Motor neuron (in vitro differentiated cells): ENCODE data around the gene ACE. TPM values are rescaled to one million over a fixed set of nuclear protein-coding genes. Genes with fewer than 3 reads are reported as not detected.

Experiments
- ATAC-seq, 8 experiments: fragments of 200-7000 bp; cut with Tn5 transposase; replicated peaks in 6 of 8; 2 replicates each; pipeline ENCODE4 v1.8.0; 2021; ENCODE audit warnings: mild to moderate bottlenecking in 8 of 8, moderate library complexity in 8 of 8
- H3K27ac ChIP-seq, 2 donors: fragments of 250-450 bp; sonication (Bioruptor Pico); 2 replicates each; pipeline ENCODE4 v1.9.0; 2021; ENCODE audit warnings: antibody characterized with exemption in 2 of 2, mild to moderate bottlenecking in 2 of 2, moderate library complexity in 1 of 2
- H3K4me1 ChIP-seq, 2 donors: fragments of 250-450 bp; sonication (Bioruptor Pico); replicated peaks in 1 of 2; 2 replicates each; pipeline ENCODE4 v1.6.1; 2021; ENCODE audit warnings: antibody characterized with exemption in 2 of 2, mild to moderate bottlenecking in 2 of 2, moderate library complexity in 1 of 2
- H3K4me3 ChIP-seq, 5 donors: fragments of 250-450 bp; sonication (Bioruptor Pico); 2 replicates each; pipeline ENCODE4 v1.9.0; 2021; ENCODE audit warnings: antibody characterized with exemption in 5 of 5, mild to moderate bottlenecking in 5 of 5, moderate library complexity in 4 of 5
- WGBS, 10 experiments: fragments of 450-650 bp; shearing (Covaris generic); methylation state at CpG; one replicate each; pipeline ENCODE4 v1.0.0; 2022; 5-methylcytosine and 5-hydroxymethylcytosine counted together
- in situ Hi-C, 9 experiments: fragments of 400-800 bp; cut with MboI; loops; one replicate each; pipeline ENCODE4 v1.15.0; 2021; ENCODE audit warnings: low sequenced_read_pairs in 9 of 9, low pct_unique_long_range_greater_than_20kb in 2 of 9; ENCODE audit not compliant: unreplicated experiment in 9 of 9
- total RNA-seq, 8 experiments: library from RNA; unstranded; fragments of 300-600 nt; gene quantifications; 2 replicates each; pipeline versions ENCODE4 v1.2.3 to v1.2.4, GENCODE V29; 2022

The ACE gene
- total RNA-seq, 8 experiments from 2014 or later: 0.49 to 3.2 (median 1.4) TPM

- WGBS, 10 experiments: 50 to 100% (median 70%) methylated on average over 1 to 2 of the region's 17 CpGs; no CpG with 5 or more reads in 5 of the 10 experiments
- in situ Hi-C loops: no loop called here
- no peak overlapping the region for H3K4me3 ChIP-seq
- no peak overlapping the region for H3K27ac ChIP-seq
- peaks cover 10 to 12% of the 10 kb centered on the region in 2 donors for H3K4me1 ChIP-seq
- no peak for ATAC-seq
Observed at GRCh38 chr17:63479495-63480184, 2.8 kb downstream of the ACE start.

GRCh38 chr17:63480192-63480784, 3.4 kb downstream of the ACE start:
- Histone ChIP-seq H3K27ac (no peak overlapping the region), H3K4me1 (peaks cover 10 to 12% of the 10 kb centered on the region in 2 donors), H3K4me3 (no peak overlapping the region)
- ATAC-seq: no peak
- in situ Hi-C loops: no loop called here
- WGBS, 10 experiments: 53 to 80% (median 66%) methylated on average over 1 to 14 of the region's 21 CpGs; no CpG with 5 or more reads in 5 of the 10 experiments

GRCh38 chr17:63480826-63481487, 4.1 kb downstream of the ACE start:
- ATAC-seq: no peak

GRCh38 chr17:63481488-63481870, 4.6 kb downstream of the ACE start:
- 68 to 93% (median 84%) methylated on average over 4 to 7 of the region's 16 CpGs; no CpG with 5 or more reads in 6 of the 10 experiments for WGBS, 10 experiments
- in situ Hi-C loops: no loop called here

More at GRCh38 chr17:63480826-63481487, 4.1 kb downstream of the ACE start:
- Histone ChIP-seq H3K4me1 (peaks cover 9 to 10% of the 10 kb centered on the region in 2 donors), H3K27ac (no peak overlapping the region), H3K4me3 (no peak overlapping the region)
- 50 to 100% (median 60%) methylated on average over 1 to 2 of the region's 11 CpGs; no CpG with 5 or more reads in 7 of the 10 experiments for WGBS, 10 experiments
- in situ Hi-C loops: no loop called here

GRCh38 chr17:63482509-63482908, 5.6 kb downstream of the ACE start:
- WGBS, 10 experiments: 14 to 95% methylated on average over 1 to 7 of the region's 16 CpGs; no CpG with 5 or more reads in 8 of the 10 experiments
- in situ Hi-C loops: no loop called here
- peaks cover 6 to 8% of the 10 kb centered on the region in 2 donors for H3K4me1 ChIP-seq
- H3K4me3 ChIP-seq: no peak overlapping the region
- no peak for ATAC-seq
- no peak overlapping the region for H3K27ac ChIP-seq

More at GRCh38 chr17:63481488-63481870, 4.6 kb downstream of the ACE start:
- Histone ChIP-seq H3K4me1 (peaks cover 6 to 8% of the 10 kb centered on the region in 2 donors), H3K27ac (no peak overlapping the region), H3K4me3 (no peak overlapping the region)
- no peak for ATAC-seq

GRCh38 chr17:63483038-63483437, 6.2 kb downstream of the ACE start:
- Histone ChIP-seq H3K27ac (no peak overlapping the region), H3K4me3 (no peak overlapping the region), H3K4me1 (peaks cover under 1 to 2% of the 10 kb centered on the region in 2 donors)
- in situ Hi-C loops: no loop called here
- ATAC-seq: no peak
- 50 to 90% (median 61%) methylated on average over 1 to 5 of the region's 10 CpGs; no CpG with 5 or more reads in 4 of the 10 experiments for WGBS, 10 experiments

- in situ Hi-C loops: no loop called here
- no peak for ATAC-seq
- WGBS, 10 experiments: 60 to 100% (median 80%) methylated on average over 1 to 3 of the region's 16 CpGs; no CpG with 5 or more reads in 4 of the 10 experiments
- no peak overlapping the region for H3K27ac ChIP-seq
- no peak overlapping the region for H3K4me3 ChIP-seq
- no peaks in the 10 kb centered on the region for H3K4me1 ChIP-seq
Observed at GRCh38 chr17:63483655-63484575, 7.1 kb downstream of the ACE start.

- Histone ChIP-seq H3K4me3 (no peak overlapping the region), H3K27ac (no peak overlapping the region), H3K4me1 (no peaks in the 10 kb centered on the region)
- ATAC-seq: peak in 2 of 8 experiments; percentile 36 to 38
- WGBS, 10 experiments: 60 to 100% (median 90%) methylated on average over 1 to 10 of the region's 12 CpGs; no CpG with 5 or more reads in 3 of the 10 experiments
- in situ Hi-C loops: no loop called here
Observed at GRCh38 chr17:63486317-63487013, 9.6 kb downstream of the ACE start.

- no peak overlapping the region for H3K4me3 ChIP-seq
- no peak for ATAC-seq
- H3K27ac ChIP-seq: no peak overlapping the region
- no peaks in the 10 kb centered on the region for H3K4me1 ChIP-seq
- WGBS, 10 experiments: 75 to 100% (median 81%) methylated on average over 1 to 6 of the region's 11 CpGs; no CpG with 5 or more reads in 6 of the 10 experiments
- in situ Hi-C loops: no loop called here
Observed at GRCh38 chr17:63487014-63487339, 10.1 kb downstream of the ACE start.

- H3K4me1 ChIP-seq: no peaks in the 10 kb centered on the region
- no peak overlapping the region for H3K27ac ChIP-seq
- no peak for ATAC-seq
- in situ Hi-C loops: no loop called here
- WGBS, 10 experiments: 90 to 100% (median 93%) methylated on average over 2 to 6 of the region's 10 CpGs; no CpG with 5 or more reads in 7 of the 10 experiments
- no peak overlapping the region for H3K4me3 ChIP-seq
Observed at GRCh38 chr17:63488851-63489250, 12.0 kb downstream of the ACE start.

- no peak for ATAC-seq
Observed at GRCh38 chr17:63489291-63489690, 12.4 kb downstream of the ACE start.

GRCh38 chr17:63490329-63490728, 13.5 kb downstream of the ACE start:
- 31 to 100% (median 50%) methylated on average over 1 to 5 of the region's 10 CpGs; no CpG with 5 or more reads in 3 of the 10 experiments for WGBS, 10 experiments
- Histone ChIP-seq H3K4me1 (no peaks in the 10 kb centered on the region), H3K27ac (no peak overlapping the region), H3K4me3 (no peak overlapping the region)
- in situ Hi-C loops: no loop called here
- no peak for ATAC-seq

More at GRCh38 chr17:63489291-63489690, 12.4 kb downstream of the ACE start:
- in situ Hi-C loops: no loop called here
- Histone ChIP-seq H3K27ac (no peak overlapping the region), H3K4me1 (no peaks in the 10 kb centered on the region), H3K4me3 (no peak overlapping the region)
- WGBS, 10 experiments: 50 to 83% (median 63%) methylated on average over 1 to 4 of the region's 6 CpGs; no CpG with 5 or more reads in 6 of the 10 experiments
